GM18517 (cell line): ENCODE data around the gene ACOX1.

ENCODE experiments used
- ATAC-seq: cut with Tn5 transposase; IDR thresholded peaks from one replicate; pipeline ENCODE4 v1.9.1; 2021; ENCODE audit warnings: mild to moderate bottlenecking, moderate library complexity; ENCODE audit not compliant: unreplicated experiment

The ACOX1 gene

DNA sequence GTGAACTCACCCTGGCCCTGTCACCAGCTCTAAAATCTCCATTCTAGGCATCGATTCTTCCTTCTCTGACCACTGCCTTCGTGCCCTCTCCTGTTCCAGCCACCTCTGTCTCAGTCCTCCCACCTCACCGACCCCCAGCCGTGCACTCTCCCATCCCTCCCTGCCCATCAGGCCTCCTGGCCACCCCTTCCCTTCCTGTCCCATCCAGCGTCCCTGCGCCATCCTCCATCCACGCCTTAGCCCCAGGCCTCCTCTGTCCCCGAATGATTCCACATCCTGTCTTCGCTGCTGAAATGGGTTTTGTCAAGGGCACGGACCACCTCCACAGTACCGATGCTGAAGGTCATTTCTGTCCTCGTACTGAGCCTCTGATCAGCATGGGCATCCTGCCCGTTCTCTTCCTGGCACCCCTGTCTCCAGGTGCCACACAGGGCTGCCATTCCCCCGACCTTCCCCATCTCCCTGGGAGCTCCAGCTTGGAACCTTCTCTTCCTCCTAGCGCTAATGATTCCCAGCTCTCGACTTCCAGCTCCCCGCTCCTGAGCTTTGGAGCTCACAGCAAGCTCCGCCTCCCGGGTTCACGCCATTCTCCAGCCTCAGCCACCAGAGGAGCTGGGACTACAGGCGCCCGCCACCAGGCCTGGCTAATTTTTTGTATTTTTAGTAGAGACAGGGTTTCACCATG is 84.8 kb downstream of the ACOX1 start:
- no peak for ATAC-seq

DNA sequence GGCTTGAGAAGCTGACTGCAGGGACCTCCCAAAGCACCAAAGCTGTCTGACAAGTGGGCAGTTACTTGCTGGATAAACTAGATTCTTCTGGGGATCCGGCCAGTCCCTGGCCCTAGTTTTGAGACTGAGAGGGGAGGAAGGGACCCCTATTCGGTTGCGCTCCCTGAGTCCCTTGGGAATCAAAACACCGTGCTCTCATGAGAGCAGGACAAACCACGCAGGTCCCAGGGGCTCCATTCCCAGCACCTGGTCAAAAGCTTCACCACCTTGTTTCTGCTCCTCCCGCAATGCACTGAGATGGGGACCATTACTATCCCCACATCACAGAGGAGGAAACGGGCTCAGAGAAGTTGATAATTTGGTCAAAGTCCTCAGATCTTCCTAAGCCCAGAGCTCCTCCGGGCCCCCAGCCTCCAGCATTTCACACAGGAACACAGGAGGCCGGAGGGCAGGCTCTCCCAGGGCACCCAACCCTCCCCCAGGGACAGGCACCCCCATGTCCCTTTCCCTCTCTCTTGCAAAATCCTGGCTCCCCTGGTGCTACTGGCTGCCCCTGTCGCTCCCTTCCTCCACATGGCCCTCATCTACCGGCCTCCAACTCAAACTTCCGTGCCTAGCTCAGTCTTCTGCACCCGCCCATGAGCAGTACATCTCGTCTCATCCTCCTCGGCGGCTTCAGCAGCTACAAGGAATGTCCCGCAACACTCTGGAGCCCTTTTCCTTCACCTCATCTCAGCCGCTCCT is 85.5 kb downstream of the ACOX1 start:
- ATAC-seq: no peak

DNA sequence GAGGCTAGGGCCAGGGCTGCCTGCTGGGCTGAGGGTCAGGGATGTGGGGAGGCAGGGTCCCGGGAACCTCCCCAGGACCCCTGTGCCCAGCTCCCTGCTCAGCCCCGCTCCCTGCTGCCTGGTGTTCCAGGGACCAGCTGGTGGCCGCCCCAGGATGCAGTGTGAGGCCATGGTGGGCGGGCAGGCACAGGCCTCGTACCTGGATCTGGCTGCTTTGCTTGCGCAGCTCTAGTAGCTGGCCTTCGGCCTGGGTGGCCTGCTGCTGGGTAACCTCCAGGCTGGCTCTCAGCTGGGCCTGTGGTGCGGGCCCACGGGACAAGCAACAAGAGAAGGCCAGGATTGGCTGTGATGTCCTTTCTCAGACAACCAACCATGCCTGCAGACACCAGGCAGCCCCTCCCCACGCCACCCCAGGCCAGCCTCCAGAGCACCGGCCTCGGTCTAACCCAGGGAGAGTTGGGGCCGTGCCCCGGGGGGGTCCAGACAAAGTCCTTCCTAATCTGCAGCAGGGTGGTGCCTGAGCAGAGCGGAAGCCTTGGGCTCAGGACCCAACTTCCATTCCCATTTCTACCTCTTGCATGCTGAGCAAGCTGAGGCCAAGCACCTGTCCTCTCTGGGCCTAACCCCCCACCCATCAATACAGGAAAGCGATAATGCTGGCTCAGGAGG is 86.3 kb downstream of the ACOX1 start:
- ATAC-seq: no peak

DNA sequence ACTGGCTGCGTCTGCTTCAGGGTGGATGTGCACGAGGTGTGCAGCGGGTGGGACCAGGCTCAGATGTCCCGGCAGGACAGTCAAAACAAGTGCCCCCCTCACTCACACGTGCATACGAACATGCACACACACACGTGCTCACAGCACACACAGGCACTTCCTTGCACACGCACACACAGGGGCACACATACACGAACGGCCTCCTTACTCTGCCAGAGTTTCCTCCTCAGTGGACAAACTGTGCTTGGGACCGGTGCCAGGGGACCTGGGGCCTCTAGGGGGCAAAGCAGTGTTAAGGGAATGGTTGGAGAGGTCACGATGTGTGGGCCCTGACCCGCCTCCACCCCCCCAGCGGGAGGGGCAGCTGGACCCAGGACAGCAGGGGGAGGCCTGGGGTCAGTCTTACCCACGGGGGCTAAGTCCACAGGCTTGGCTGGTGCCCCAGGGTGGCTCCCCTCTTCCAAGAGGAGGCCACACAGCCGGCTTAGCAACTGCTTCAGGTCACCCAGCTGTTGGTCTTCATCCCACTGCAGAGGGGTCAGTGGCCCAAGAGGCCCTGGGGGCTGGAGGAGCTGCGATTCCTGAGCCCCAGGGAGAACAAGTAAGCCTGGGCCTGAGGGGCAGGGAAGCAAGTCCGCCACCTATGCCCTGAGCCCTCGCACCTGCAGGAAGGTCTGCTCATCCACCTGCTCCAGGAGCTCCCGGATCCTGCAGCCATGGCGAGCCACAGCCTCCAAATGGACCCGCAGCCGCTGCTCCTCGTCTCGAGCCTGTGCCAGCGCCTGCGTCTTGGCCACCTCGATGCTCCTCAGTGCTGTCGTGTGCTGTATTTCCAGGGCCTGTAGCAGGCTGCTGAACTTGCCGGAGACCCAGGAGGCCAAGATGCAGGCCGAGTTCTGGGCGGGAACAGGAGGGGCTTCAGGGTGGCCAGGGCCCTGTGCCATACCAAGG is 87.1 kb downstream of the ACOX1 start:
- ATAC-seq: no peak
